Measurements from ENCODE around the gene ANKMY2. TPM values are rescaled to one million over a fixed set of nuclear protein-coding genes. Genes with fewer than 3 reads are reported as not detected.
"Not testable (repeated sequence)": the region's sequence is repeated elsewhere in the genome, so short reads cannot be mapped to it uniquely, and the experiment has no call there.

The ANKMY2 gene
- 26.1 and 29.1 TPM in 2 replicates for total RNA-seq (2014; rRNA removed; shearing (Covaris generic))
- 15.4 and 17.6 TPM in 2 replicates for polyA plus RNA-seq (2015; cell fraction: cytosol; rRNA removed)
- polyA plus RNA-seq (2015; cell fraction: nucleus; rRNA removed), result 34.2 and 44.7 TPM in 2 replicates

GRCh38 chr7:16645593-16646471, at the start of gene ANKMY2, which contains the start of gene BZW2:
ANKMY2 (minus strand) TSS chr7:16645754; CDS start chr7:16645573, 181 bp downstream.
BZW2 (plus strand) TSS chr7:16646181; CDS start chr7:16665444, 19,263 bp downstream.
- in situ Hi-C loops (cut with HindIII; ENCODE audit: low pct_unique_long_range_greater_than_20kb, low sequenced_read_pairs), result no loop called here
- DNase-seq (ENCODE audit: low read depth, low spot score), result peak; percentile 98

DNA sequence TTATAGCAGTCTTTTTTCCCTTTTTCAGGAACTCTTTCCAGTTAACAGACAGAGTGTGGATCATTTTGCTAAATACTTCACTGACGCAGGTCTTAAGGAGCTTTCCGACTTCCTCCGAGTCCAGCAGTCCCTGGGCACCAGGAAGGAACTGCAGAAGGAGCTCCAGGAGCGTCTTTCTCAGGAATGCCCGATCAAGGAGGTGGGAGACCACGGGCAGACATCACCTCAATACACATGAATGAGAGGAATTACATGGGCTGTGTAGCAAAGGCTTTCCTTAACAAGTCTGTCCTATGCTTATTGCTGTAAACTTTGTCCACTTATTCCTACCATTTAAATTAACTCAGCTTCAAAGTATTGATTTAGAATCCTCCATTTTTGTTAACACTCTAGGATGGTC, 49.3 kb upstream of the ANKMY2 start:
- no peak for DNase-seq (ENCODE audit: low read depth, low spot score)
- in situ Hi-C loops (cut with HindIII; ENCODE audit: low pct_unique_long_range_greater_than_20kb, low sequenced_read_pairs), result no loop called here

DNA sequence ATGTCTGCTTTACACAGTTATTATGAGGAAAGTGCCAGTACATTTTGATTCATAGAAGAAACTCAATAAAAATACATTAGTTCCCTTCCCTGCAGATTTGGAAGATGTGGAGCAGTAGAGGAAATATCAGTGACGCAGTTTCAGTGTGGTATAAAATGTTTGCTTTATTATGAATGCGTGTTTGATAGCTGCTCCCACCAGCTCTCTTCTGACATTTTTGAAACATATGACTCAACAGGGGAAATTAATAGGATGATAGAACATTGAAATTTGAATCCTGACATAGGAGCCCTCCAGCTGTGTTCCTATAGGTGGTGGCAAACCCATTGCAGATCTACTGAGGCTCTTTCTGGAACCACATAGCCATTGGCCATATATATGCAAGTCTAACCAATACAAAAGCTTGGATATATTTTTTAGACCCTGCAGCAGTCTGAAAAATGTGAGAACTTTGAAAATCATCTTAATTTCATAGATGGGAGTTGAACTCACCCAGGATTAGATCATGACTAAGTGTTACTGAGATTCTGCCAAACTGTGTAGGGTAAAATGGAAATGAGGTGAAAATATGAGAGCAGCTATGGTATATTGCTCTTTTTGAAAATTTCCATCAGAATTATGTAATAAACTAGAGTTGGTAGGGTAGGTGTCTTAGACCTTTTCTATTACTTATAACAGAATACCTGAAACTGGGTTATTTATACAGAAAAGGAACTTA, 48.2 kb upstream of the ANKMY2 start:
- DNase-seq (ENCODE audit: low read depth, low spot score), result peak; percentile 58
- in situ Hi-C loops (cut with HindIII; ENCODE audit: low pct_unique_long_range_greater_than_20kb, low sequenced_read_pairs), result no loop called here

GRCh38 chr7:16691241-16691640, 45.7 kb upstream of the ANKMY2 start:
- no peak for DNase-seq (ENCODE audit: low read depth, low spot score)
- in situ Hi-C loops (cut with HindIII; ENCODE audit: low pct_unique_long_range_greater_than_20kb, low sequenced_read_pairs), result no loop called here

GRCh38 chr7:16688249-16688648, 42.7 kb upstream of the ANKMY2 start:
- in situ Hi-C loops (cut with HindIII; ENCODE audit: low pct_unique_long_range_greater_than_20kb, low sequenced_read_pairs), result no loop called here
- DNase-seq (ENCODE audit: low read depth, low spot score), result peak; percentile 34

- in situ Hi-C loops (cut with HindIII; ENCODE audit: low pct_unique_long_range_greater_than_20kb, low sequenced_read_pairs), result no loop called here
These were observed 40.0 kb upstream of the ANKMY2 start for GRCh38 chr7:16685535-16685934.

DNA sequence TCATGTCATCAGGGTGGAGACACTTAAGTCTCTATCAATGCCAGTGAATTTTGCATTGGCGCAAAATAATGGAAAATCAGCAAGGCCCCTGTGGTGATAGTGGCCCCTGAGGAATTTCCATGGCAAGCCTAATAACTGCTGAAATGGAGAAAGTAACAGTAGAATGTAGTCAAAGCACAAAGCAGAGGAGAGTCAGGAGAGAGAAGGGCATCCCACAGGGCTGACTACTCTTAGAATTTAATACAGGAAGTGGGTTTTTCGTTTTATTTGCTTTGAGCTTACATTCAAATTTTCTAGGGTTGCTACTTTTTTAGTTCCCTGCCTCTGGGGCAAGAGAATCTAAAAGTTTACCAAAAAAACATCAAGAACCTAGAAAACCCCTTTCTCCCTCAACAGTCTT, 39.4 kb upstream of the ANKMY2 start:
- no peak for DNase-seq (ENCODE audit: low read depth, low spot score)
- in situ Hi-C loops (cut with HindIII; ENCODE audit: low pct_unique_long_range_greater_than_20kb, low sequenced_read_pairs), result no loop called here

More at GRCh38 chr7:16685535-16685934, 40.0 kb upstream of the ANKMY2 start:
- DNase-seq (ENCODE audit: low read depth, low spot score), result no peak

DNA sequence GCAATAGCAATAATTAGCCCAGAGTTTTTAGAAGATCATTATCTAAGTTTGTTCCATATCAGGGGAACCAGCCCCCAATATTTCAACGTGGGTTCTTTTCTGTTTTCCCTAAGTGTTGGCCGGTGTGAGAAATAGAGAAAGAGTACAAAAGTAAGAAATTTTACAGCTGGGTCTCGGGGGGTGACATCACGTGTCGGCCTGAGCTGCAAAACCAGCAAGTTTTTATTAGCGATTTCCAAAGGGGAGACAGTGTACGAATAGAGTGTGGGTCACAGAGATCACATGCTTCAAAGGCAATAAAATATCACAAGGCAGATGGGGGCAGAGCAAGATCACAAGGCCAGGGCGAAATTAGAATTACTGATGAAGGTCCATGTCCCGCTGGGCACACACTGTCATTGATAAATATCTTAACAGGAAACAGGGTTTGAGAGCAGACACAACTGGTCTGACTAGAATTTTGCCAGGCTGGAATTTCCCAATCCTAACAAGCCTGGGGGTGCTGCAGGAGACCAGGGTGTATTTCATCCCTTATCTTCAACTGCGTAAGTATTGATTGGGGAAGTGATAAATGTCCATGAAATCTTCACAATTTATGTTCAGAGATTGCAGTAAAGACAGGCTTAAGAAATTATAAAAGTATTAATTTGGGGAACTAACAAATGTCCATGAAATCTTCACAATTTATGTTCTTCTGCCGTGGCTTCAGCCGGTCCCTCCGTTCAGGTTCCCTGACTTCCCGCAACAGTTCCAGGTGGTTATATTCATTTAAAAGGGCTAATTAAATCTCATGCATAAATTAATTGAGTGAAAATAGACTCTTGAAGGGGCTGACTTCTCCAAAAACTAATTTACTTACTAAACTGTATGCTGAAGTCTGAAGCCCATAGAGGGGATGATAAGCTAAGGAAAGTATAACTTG, 33.4 kb upstream of the ANKMY2 start:
- in situ Hi-C loops (cut with HindIII; ENCODE audit: low pct_unique_long_range_greater_than_20kb, low sequenced_read_pairs); DNase-seq (ENCODE audit: low read depth, low spot score): not testable (repeated sequence)

DNA sequence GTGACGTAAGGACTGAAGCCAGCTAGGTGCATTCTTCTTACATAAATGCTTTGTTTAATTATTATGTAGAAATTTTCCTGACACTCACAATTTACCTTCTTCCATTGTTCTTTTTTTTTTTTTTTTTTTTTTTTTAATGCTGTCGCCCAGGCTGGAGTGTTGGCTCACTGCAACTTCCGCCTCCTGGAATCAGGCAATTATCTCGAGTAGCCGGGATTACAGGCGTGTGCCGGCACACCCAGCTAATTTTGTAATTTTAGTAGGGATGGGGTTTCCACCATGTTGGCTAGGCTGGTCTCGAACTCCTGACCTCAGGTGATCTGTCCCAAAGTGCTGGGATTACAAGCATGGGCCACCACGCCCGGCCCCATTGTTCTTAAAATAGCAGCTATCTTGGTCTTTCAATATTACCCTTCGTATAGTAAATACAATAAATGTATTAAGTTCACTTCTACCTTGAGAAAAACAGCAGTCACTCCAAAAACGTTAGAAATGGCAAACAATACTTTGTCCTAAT, 32.5 kb upstream of the ANKMY2 start:
- in situ Hi-C loops (cut with HindIII; ENCODE audit: low pct_unique_long_range_greater_than_20kb, low sequenced_read_pairs), result no loop called here
- no peak for DNase-seq (ENCODE audit: low read depth, low spot score)

GRCh38 chr7:16675277-16675676, 29.7 kb upstream of the ANKMY2 start:
- no peak for DNase-seq (ENCODE audit: low read depth, low spot score)
- in situ Hi-C loops (cut with HindIII; ENCODE audit: low pct_unique_long_range_greater_than_20kb, low sequenced_read_pairs), result no loop called here

DNA sequence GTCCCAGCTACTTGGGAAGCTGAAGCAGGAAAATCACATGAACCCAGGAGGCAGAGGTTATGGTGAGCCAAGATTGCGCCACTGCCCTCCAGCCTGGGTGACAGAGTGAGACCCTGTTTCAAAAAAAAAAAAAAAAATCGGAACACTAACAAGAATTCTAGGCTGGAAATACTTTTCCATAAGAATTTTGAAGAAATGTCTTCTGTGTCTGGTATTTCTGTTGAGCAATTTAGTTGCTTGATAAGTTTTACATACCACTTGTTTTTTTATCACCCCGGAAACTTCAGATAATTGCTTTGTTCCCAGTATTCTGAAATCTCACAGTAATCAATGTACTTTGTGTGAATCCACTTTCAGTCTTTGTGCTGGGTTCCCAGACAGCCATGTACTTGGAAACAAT, 26.3 kb upstream of the ANKMY2 start:
- no peak for DNase-seq (ENCODE audit: low read depth, low spot score)
- in situ Hi-C loops (cut with HindIII; ENCODE audit: low pct_unique_long_range_greater_than_20kb, low sequenced_read_pairs), result no loop called here

GRCh38 chr7:16670731-16671344, 25.3 kb upstream of the ANKMY2 start:
- no peak for DNase-seq (ENCODE audit: low read depth, low spot score)
- in situ Hi-C loops (cut with HindIII; ENCODE audit: low pct_unique_long_range_greater_than_20kb, low sequenced_read_pairs), result no loop called here

- in situ Hi-C loops (cut with HindIII; ENCODE audit: low pct_unique_long_range_greater_than_20kb, low sequenced_read_pairs), result no loop called here
- DNase-seq (ENCODE audit: low read depth, low spot score), result no peak
These were observed 24.5 kb upstream of the ANKMY2 start for GRCh38 chr7:16670021-16670420.

GRCh38 chr7:16669581-16669980, 24.0 kb upstream of the ANKMY2 start:
- DNase-seq (ENCODE audit: low read depth, low spot score), result no peak
- in situ Hi-C loops (cut with HindIII; ENCODE audit: low pct_unique_long_range_greater_than_20kb, low sequenced_read_pairs), result no loop called here

DNA sequence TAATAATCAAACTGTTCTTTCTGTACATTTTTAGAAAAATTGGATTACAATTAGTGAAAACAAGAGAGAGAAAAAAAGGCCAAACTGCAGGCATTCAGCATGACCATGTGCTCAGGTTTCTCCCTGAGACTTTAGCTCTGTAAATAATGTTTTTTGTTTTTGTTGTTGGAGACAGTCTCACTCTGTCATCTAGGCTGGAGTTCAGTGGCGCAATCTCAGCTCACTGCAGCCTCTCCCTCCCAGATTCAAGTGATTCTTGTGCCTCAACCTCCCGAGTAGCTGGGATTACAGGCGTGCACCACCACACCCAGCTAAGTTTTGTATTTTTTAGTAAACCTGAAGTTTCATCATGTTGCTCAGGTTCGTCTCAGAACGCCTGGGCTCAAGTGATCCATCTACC, 23.4 kb upstream of the ANKMY2 start:
- in situ Hi-C loops (cut with HindIII; ENCODE audit: low pct_unique_long_range_greater_than_20kb, low sequenced_read_pairs), result no loop called here
- DNase-seq (ENCODE audit: low read depth, low spot score), result no peak

DNA sequence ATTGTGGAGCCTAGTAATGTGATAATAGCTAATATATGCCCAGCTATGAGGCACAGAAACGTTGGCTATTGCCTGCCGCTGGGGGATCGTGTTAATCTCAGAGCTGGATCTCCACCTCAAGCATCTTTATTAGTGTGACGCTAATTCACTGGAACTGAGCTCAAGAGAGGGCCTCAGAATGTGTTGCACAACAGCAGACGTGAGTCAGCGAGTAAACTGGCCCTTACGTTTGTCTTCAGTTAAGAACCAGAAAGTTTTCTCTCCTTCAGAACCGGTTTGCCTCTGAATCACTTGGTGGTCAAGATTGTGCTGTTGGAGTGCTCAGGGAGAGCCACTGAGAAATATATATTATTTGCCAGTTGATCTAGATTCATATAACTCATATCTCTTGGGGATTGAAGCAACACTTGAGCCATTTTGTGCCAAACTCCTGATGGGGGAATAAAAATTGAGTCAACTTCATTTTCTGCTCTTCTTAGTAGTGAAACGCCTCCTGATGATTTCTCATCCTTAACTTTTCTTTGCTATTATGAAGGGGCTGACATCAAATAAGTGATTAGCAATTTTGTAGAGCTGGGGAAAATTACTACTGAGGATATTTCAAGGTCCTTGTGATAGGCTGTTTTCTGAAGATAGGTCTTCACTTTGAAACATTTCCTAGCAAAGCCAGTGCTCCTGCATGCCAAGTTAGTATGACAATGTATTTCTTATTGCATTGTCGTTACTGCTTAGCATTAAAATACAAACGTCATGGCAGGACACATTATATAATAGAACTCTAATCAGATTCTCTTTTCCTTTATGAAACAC, 22.7 kb upstream of the ANKMY2 start:
- DNase-seq (ENCODE audit: low read depth, low spot score), result peak; percentile 92
- in situ Hi-C loops (cut with HindIII; ENCODE audit: low pct_unique_long_range_greater_than_20kb, low sequenced_read_pairs), result no loop called here
